KOPT-K1 (cell line): Measurements from ENCODE around the gene NFATC2IP.
"Not testable (repeated sequence)": the region's sequence is repeated elsewhere in the genome, so short reads cannot be mapped to it uniquely, and the experiment has no call there.

Experiments
- H3K27ac ChIP-seq: fragments of 200-600 bp; sonication (generic); 2 replicates; pipeline ENCODE4 v1.5.1; 2016; ENCODE audit warnings: antibody characterized with exemption, mild to moderate bottlenecking, low read depth, low read length; ENCODE audit not compliant: poor library complexity, severe bottlenecking
- H3K36me3 ChIP-seq: fragments of 200-600 bp; sonication (generic); 2 replicates; pipeline ENCODE4 v1.5.1; 2017; ENCODE audit warnings: antibody characterized with exemption, mild to moderate bottlenecking, low read length, moderate library complexity; ENCODE audit not compliant: insufficient read depth
- H3K9me3 ChIP-seq: fragments of 200-600 bp; sonication (generic); 2 replicates; pipeline ENCODE4 v1.5.1; 2017; ENCODE audit warnings: antibody characterized with exemption, low read length, mild to moderate bottlenecking; ENCODE audit not compliant: insufficient read depth, poor library complexity, severe bottlenecking

The NFATC2IP gene

GRCh38 chr16:28936784-28937155 lies 14.0 kb upstream of the NFATC2IP start:
- Histone ChIP-seq H3K9me3 (no peaks in the 10 kb centered on the region), H3K27ac (no peak overlapping the region), H3K36me3 (no peaks in the 10 kb centered on the region)

GRCh38 chr16:28937222-28937876 lies 13.4 kb upstream of the NFATC2IP start:
- no peak overlapping the region for H3K27ac ChIP-seq
- H3K36me3 ChIP-seq, result no peaks in the 10 kb centered on the region
- no peaks in the 10 kb centered on the region for H3K9me3 ChIP-seq

GRCh38 chr16:28938721-28939120 lies 12.0 kb upstream of the NFATC2IP start:
- Histone ChIP-seq H3K9me3 (no peaks in the 10 kb centered on the region), H3K27ac (no peak overlapping the region), H3K36me3 (no peaks in the 10 kb centered on the region)

- H3K27ac ChIP-seq, H3K9me3 ChIP-seq, H3K36me3 ChIP-seq: not testable (repeated sequence)
These were observed 10.9 kb upstream of the NFATC2IP start for GRCh38 chr16:28939825-28940224.

- H3K36me3 ChIP-seq, result no peaks in the 10 kb centered on the region
- no peaks in the 10 kb centered on the region for H3K9me3 ChIP-seq
- no peak overlapping the region for H3K27ac ChIP-seq
These were observed 7.5 kb upstream of the NFATC2IP start for GRCh38 chr16:28943281-28943680.

GRCh38 chr16:28946681-28947080 lies 4.1 kb upstream of the NFATC2IP start:
- Histone ChIP-seq H3K27ac (no peak overlapping the region), H3K9me3 (no peaks in the 10 kb centered on the region), H3K36me3 (no peaks in the 10 kb centered on the region)

GRCh38 chr16:28951410-28951943 lies 740 bp downstream of the NFATC2IP start:
- H3K9me3 ChIP-seq, result no peaks in the 10 kb centered on the region
- peak overlapping the region; percentile 82 for H3K27ac ChIP-seq
- peaks cover 46% of the 10 kb centered on the region for H3K36me3 ChIP-seq

- Histone ChIP-seq H3K27ac (no peak overlapping the region), H3K36me3 (peaks cover 98% of the 10 kb centered on the region), H3K9me3 (no peaks in the 10 kb centered on the region)
These were observed 7.5 kb downstream of the NFATC2IP start for GRCh38 chr16:28958216-28958615.

- H3K27ac ChIP-seq, result no peak overlapping the region
- no peaks in the 10 kb centered on the region for H3K9me3 ChIP-seq
- peaks cover 98% of the 10 kb centered on the region for H3K36me3 ChIP-seq
These were observed 8.1 kb downstream of the NFATC2IP start for GRCh38 chr16:28958836-28959235.

- H3K9me3 ChIP-seq, result no peaks in the 10 kb centered on the region
- no peak overlapping the region for H3K27ac ChIP-seq
- peaks cover 72% of the 10 kb centered on the region for H3K36me3 ChIP-seq
These were observed 13.3 kb downstream of the NFATC2IP start for GRCh38 chr16:28964072-28964471.

GRCh38 chr16:28964496-28964895 lies 13.8 kb downstream of the NFATC2IP start:
- peaks cover 68% of the 10 kb centered on the region for H3K36me3 ChIP-seq
- no peak overlapping the region for H3K27ac ChIP-seq
- no peaks in the 10 kb centered on the region for H3K9me3 ChIP-seq

- H3K9me3 ChIP-seq, result no peaks in the 10 kb centered on the region
- H3K36me3 ChIP-seq, result peaks cover 41% of the 10 kb centered on the region
- no peak overlapping the region for H3K27ac ChIP-seq
These were observed 16.4 kb downstream of the NFATC2IP start for GRCh38 chr16:28967156-28967555.

- H3K36me3 ChIP-seq, result peaks cover 16% of the 10 kb centered on the region
- H3K27ac ChIP-seq, H3K9me3 ChIP-seq: not testable (repeated sequence)
These were observed 19.0 kb downstream of the NFATC2IP start for GRCh38 chr16:28969696-28970095.

- Histone ChIP-seq H3K27ac (peak overlapping the region; percentile 82), H3K36me3 (peaks cover 17% of the 10 kb centered on the region; the same call in 1 of the 2 replicates), H3K9me3 (no peaks in the 10 kb centered on the region)
These were observed 23.3 kb downstream of the NFATC2IP start for GRCh38 chr16:28974007-28974436.

GRCh38 chr16:28974437-28975157 lies 23.9 kb downstream of the NFATC2IP start, which contains the start of gene SPNS1:
SPNS1 (plus strand) TSS chr16:28974778; CDS start chr16:28975152, 374 bp downstream.
- Histone ChIP-seq H3K9me3 (no peaks in the 10 kb centered on the region), H3K27ac (peak within 1 kb of the TSS; percentile 82)

More at GRCh38 chr16:28974437-28975157, 23.9 kb downstream of the NFATC2IP start, which contains the start of gene SPNS1:
- peaks cover 23% of the 10 kb centered on the region; the same call in 1 of the 2 replicates for H3K36me3 ChIP-seq
